Smooth muscle cell (in vitro differentiated cells): ENCODE results near the gene NAXE. TPM values are rescaled to one million over a fixed set of nuclear protein-coding genes. Genes with fewer than 3 reads are reported as not detected.

Experiments used
- DNase-seq: peaks from one replicate; lab custom pipeline; 2025; ENCODE audit not compliant: unreplicated experiment; lab: John Stamatoyannopoulos, UW
- H2AFZ ChIP-seq: fragments of 200-600 bp; sonication (generic); 2 replicates; pipeline ENCODE4 v1.6.0; 2016; ENCODE audit warnings: antibody characterized with exemption, low read depth, mild to moderate bottlenecking
- H3F3A ChIP-seq: fragments of 200-600 bp; sonication (generic); 2 replicates; pipeline ENCODE4 v1.6.0; 2017; ENCODE audit warnings: antibody characterized with exemption, low read depth
- H3K27ac ChIP-seq: fragments of 200-600 bp; sonication (generic); 2 replicates; pipeline ENCODE4 v1.5.1; 2016; ENCODE audit warnings: low read depth, mild to moderate bottlenecking
- H3K27me3 ChIP-seq: fragments of 200-600 bp; sonication (generic); 2 replicates; pipeline ENCODE4 v1.6.1; 2016; ENCODE audit warnings: low read depth, mild to moderate bottlenecking
- H3K36me3 ChIP-seq: fragments of 200-600 bp; sonication (generic); 2 replicates; pipeline ENCODE4 v1.5.1; 2016; ENCODE audit warnings: low read depth
- H3K4me1 ChIP-seq: fragments of 200-600 bp; sonication (generic); 2 replicates; pipeline ENCODE4 v1.5.1; 2016; ENCODE audit warnings: low read depth
- H3K4me2 ChIP-seq: fragments of 200-600 bp; sonication (generic); 2 replicates; pipeline ENCODE4 v1.6.0; 2016; ENCODE audit warnings: mild to moderate bottlenecking
- H3K4me3 ChIP-seq: fragments of 200-600 bp; sonication (generic); 2 replicates; pipeline ENCODE4 v1.5.1; 2016; ENCODE audit warnings: mild to moderate bottlenecking
- H3K79me2 ChIP-seq: fragments of 200-600 bp; sonication (generic); 2 replicates; pipeline ENCODE4 v1.6.0; 2016; ENCODE audit warnings: low read depth, mild to moderate bottlenecking
- H3K9ac ChIP-seq: fragments of 200-600 bp; sonication (generic); 2 replicates; pipeline ENCODE4 v1.6.0; 2016; ENCODE audit warnings: low read depth
- H3K9me3 ChIP-seq: fragments of 200-600 bp; sonication (generic); replicated peaks from 2 replicates; pipeline ENCODE4 v1.5.1; 2016; ENCODE audit warnings: low read depth
- H4K20me1 ChIP-seq: fragments of 200-600 bp; sonication (generic); 2 replicates; pipeline ENCODE4 v1.6.0; 2016; ENCODE audit warnings: low read depth
- CTCF ChIP-seq: fragments of 200-600 bp; sonication (generic); IDR thresholded peaks from 2 replicates; pipeline ENCODE4 v1.5.1; 2017; ENCODE audit warnings: borderline replicate concordance, mild to moderate bottlenecking, antibody characterized with exemption; ENCODE audit not compliant: insufficient read depth, poor library complexity, severe bottlenecking
- WGBS: methylation state at CpG from one replicate; pipeline ENCODE4 v1.1.7; 2016; ENCODE audit warnings: low lambda C conversion rate; 5-methylcytosine and 5-hydroxymethylcytosine counted together
- polyA plus RNA-seq: library from polyadenylated mRNA; unstranded; fragments of >200 nt; fragmentation: Nextera tagmentation; extraction: Ambion mirVana; gene quantifications from 2 replicates; pipeline ENCODE4 v1.2.1, GENCODE V29; 2016
- total RNA-seq: library from RNA; depleted of rRNA; stranded (reverse); fragments of >200 nt; gene quantifications from 2 replicates; pipeline ENCODE4 v1.2.3, GENCODE V29; 2014

The NAXE gene
- total and polyA plus RNA-seq, 2 experiments from 2014 or later, result 50.5 to 72.5 TPM

- Histone ChIP-seq H2AFZ (no peak overlapping the region), H3K4me3 (no peak overlapping the region), H3K9ac (no peak overlapping the region), H3K27me3 (no peaks in the 10 kb centered on the region), H3K9me3 (no peaks in the 10 kb centered on the region), H3K4me1 (peaks cover 11% of the 10 kb centered on the region), H3K27ac (no peak overlapping the region), H3K36me3 (no peaks in the 10 kb centered on the region), H4K20me1 (no peaks in the 10 kb centered on the region), H3K79me2 (no peaks in the 10 kb centered on the region), H3F3A (peaks cover 4% of the 10 kb centered on the region), H3K4me2 (no peak overlapping the region)
- no peak for TF ChIP-seq CTCF
- WGBS, result 96% methylated on average over 8 of the region's 8 CpGs
- no peak for DNase-seq
Observed at GRCh38 chr1:156592910-156593660, 1.5 kb downstream of the NAXE start.

GRCh38 chr1:156593661-156593989, 2.0 kb downstream of the NAXE start:
- Histone ChIP-seq H3K27me3 (no peaks in the 10 kb centered on the region), H3F3A (peaks cover 4% of the 10 kb centered on the region)
- no peak for TF ChIP-seq CTCF

GRCh38 chr1:156594190-156594589, 2.6 kb downstream of the NAXE start:
- Histone ChIP-seq H3K4me3 (no peak overlapping the region), H3K9ac (no peak overlapping the region), H3K27me3 (no peaks in the 10 kb centered on the region), H3K9me3 (no peaks in the 10 kb centered on the region), H3K36me3 (no peaks in the 10 kb centered on the region), H3K79me2 (peaks cover 5% of the 10 kb centered on the region), H3F3A (peaks cover 4% of the 10 kb centered on the region), H4K20me1 (no peaks in the 10 kb centered on the region), H3K4me2 (no peak overlapping the region), H3K27ac (no peak overlapping the region), H3K4me1 (peaks cover 11% of the 10 kb centered on the region), H2AFZ (no peak overlapping the region)
- WGBS, result 94% methylated on average over 3 of the region's 3 CpGs
- no peak for TF ChIP-seq CTCF
- DNase-seq, result no peak

More at GRCh38 chr1:156593661-156593989, 2.0 kb downstream of the NAXE start:
- Histone ChIP-seq H3K4me3 (no peak overlapping the region), H3K4me1 (peaks cover 11% of the 10 kb centered on the region), H3K9me3 (no peaks in the 10 kb centered on the region), H2AFZ (no peak overlapping the region), H3K9ac (no peak overlapping the region), H4K20me1 (no peaks in the 10 kb centered on the region), H3K4me2 (no peak overlapping the region), H3K27ac (no peak overlapping the region), H3K79me2 (peaks cover 1% of the 10 kb centered on the region), H3K36me3 (no peaks in the 10 kb centered on the region)
- WGBS, result 89% methylated on average over 8 of the region's 8 CpGs
- DNase-seq, result no peak

- 93% methylated on average over 2 of the region's 2 CpGs for WGBS
- no peaks in the 10 kb centered on the region for H4K20me1 ChIP-seq
- no peak overlapping the region for H3K4me2 ChIP-seq
- no peak for TF ChIP-seq CTCF
- DNase-seq, result no peak
- H2AFZ ChIP-seq, result no peak overlapping the region
- no peaks in the 10 kb centered on the region for H3K27me3 ChIP-seq
- no peak overlapping the region for H3K9ac ChIP-seq
- H3K9me3 ChIP-seq, result no peaks in the 10 kb centered on the region
- H3K36me3 ChIP-seq, result no peaks in the 10 kb centered on the region
- H3K27ac ChIP-seq, result no peak overlapping the region
- H3K79me2 ChIP-seq, result peaks cover 12% of the 10 kb centered on the region
- peaks cover 11% of the 10 kb centered on the region for H3K4me1 ChIP-seq
- peaks cover 4% of the 10 kb centered on the region for H3F3A ChIP-seq
- no peak overlapping the region for H3K4me3 ChIP-seq
Observed at GRCh38 chr1:156595016-156595415, 3.4 kb downstream of the NAXE start.
